Sigmoid colon (tissue), 7 donors: ENCODE data around the gene ZBTB7B. TPM values are rescaled to one million over a fixed set of nuclear protein-coding genes. Genes with fewer than 3 reads are reported as not detected.

Experiments
- DNase-seq: peaks from one replicate; pipeline ENCODE4 v3.0.0-alpha.2; 2019
- H3K27ac ChIP-seq, 4 donors: fragments of 200-600 bp; sonication (generic); one replicate each; pipeline ENCODE4 v1.5.1; 2016 to 2019; ENCODE audit warnings: mild to moderate bottlenecking in 1 of 4
- H3K27me3 ChIP-seq, 3 donors: fragments of 200-600 bp; sonication (generic); one replicate each; pipeline ENCODE4 v1.5.1; 2019; ENCODE audit warnings: mild to moderate bottlenecking in 1 of 3
- H3K36me3 ChIP-seq, 4 donors: fragments of 200-600 bp; sonication (generic); one replicate each; pipeline ENCODE4 v1.5.1; 2016 to 2019
- H3K4me1 ChIP-seq, 4 donors: fragments of 200-600 bp; sonication (generic); one replicate each; pipeline ENCODE4 v1.5.1; 2017 to 2019
- H3K4me3 ChIP-seq, 4 donors: fragments of 200-600 bp; sonication (generic); one replicate each; pipeline ENCODE4 v1.5.1; 2017 to 2019; ENCODE audit warnings: mild to moderate bottlenecking in 2 of 4, moderate library complexity in 1 of 4
- H3K9me3 ChIP-seq, 4 donors: fragments of 200-600 bp in 3 of 4; sonication (generic) in 3 of 4; one replicate each; pipeline versions ENCODE4 v1.5.1 to v1.6.1; 2013 to 2019
- EP300 ChIP-seq, 4 donors: sonication (generic); formaldehyde crosslinking; IDR thresholded peaks; one replicate each; pipeline ENCODE4 v1.6.1; 2017; ENCODE audit warnings: antibody characterized with exemption in 4 of 4
- POLR2A ChIP-seq, 2 donors: fragments of 450-650 bp; IDR thresholded peaks; one replicate each; pipeline ENCODE4 v1.6.1; 2016; ENCODE audit warnings: antibody characterized with exemption in 2 of 2, mild to moderate bottlenecking in 2 of 2, moderate library complexity in 2 of 2
- POLR2AphosphoS5 ChIP-seq, 4 donors: sonication (generic); formaldehyde crosslinking; IDR thresholded peaks; one replicate each; pipeline ENCODE4 v1.6.1; 2017; ENCODE audit warnings: antibody characterized with exemption in 4 of 4
- WGBS, 2 donors: extraction: QIAGEN DNeasy Blood & Tissue Kit; methylation state at CpG; one replicate each; pipeline ENCODE4 v1.1.7; 2013; 5-methylcytosine and 5-hydroxymethylcytosine counted together
- intact Hi-C: fragments of 100-400 bp; cut with DNase I; formaldehyde crosslinking; loops from one replicate; pipeline ENCODE4 v1.15.1; 2023
- polyA plus RNA-seq, 3 donors: library from polyadenylated mRNA; stranded (reverse); fragments of 200-250 nt; gene quantifications; one replicate each; pipeline ENCODE4 v1.2.3, GENCODE V29; 2013
- total RNA-seq, 4 donors: library from RNA; depleted of rRNA; stranded (reverse); fragments of >200 nt; gene quantifications; one replicate each; pipeline ENCODE4 v1.1.0, GENCODE V29; 2016
- TF ChIP-seq, protein P1 (sequence below), 4 experiments: fragments of 450-650 bp in 3 of 4; fragments of 200-600 bp in 1 of 4; IDR thresholded peaks; one replicate each; pipeline ENCODE4 v1.5.1; 2016 to 2019; ENCODE audit warnings: antibody characterized with exemption in 4 of 4, mild to moderate bottlenecking in 3 of 4, moderate library complexity in 2 of 4
- donor health status: healthy with polysubstance abuse.
- donor health status: Bipolar disorder and iron deficiency.
- donor health status: healthy.

The ZBTB7B gene
- total and polyA plus RNA-seq, 7 donors, result 24.4 to 342 (median 35.3) TPM

DNA sequence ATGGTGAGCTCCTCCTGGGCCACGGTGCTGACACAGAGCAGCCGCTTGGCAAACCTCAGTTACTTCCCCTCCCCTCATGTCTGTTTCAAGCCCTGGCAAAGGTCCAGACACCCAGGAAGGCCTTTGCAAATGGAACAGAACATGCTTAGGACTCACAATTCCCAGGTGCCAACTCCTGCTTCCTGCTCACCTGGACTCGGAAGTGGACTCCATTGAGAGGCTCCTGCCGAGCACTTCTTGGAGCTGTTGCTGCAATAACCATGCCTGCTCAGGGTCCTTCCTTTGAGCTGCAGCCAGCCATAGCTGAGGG is 20.3 kb downstream of the ZBTB7B start:
- H3K4me1 ChIP-seq, result peaks cover 0 to 7% (median 6%) of the 10 kb centered on the region in 4 donors
- no peaks in the 10 kb centered on the region for H3K9me3 ChIP-seq
- WGBS, 2 donors, result 21 to 67% methylated on average over 4 of the region's 4 CpGs
- no peak for DNase-seq
- intact Hi-C loops, result no loop called here
- H3K27ac ChIP-seq, result no peak overlapping the region
- no peaks in the 10 kb centered on the region for H3K27me3 ChIP-seq
- H3K36me3 ChIP-seq, result no peaks in the 10 kb centered on the region
- no peak overlapping the region for H3K4me3 ChIP-seq
- TF ChIP-seq POLR2AphosphoS5 (IDR thresholded peaks at IDR 0.05) (no peak), EP300 (IDR thresholded peaks at IDR 0.05) (no peak), POLR2A (IDR thresholded peaks at IDR 0.05) (no peak)
- TF ChIP-seq, protein P1, sequence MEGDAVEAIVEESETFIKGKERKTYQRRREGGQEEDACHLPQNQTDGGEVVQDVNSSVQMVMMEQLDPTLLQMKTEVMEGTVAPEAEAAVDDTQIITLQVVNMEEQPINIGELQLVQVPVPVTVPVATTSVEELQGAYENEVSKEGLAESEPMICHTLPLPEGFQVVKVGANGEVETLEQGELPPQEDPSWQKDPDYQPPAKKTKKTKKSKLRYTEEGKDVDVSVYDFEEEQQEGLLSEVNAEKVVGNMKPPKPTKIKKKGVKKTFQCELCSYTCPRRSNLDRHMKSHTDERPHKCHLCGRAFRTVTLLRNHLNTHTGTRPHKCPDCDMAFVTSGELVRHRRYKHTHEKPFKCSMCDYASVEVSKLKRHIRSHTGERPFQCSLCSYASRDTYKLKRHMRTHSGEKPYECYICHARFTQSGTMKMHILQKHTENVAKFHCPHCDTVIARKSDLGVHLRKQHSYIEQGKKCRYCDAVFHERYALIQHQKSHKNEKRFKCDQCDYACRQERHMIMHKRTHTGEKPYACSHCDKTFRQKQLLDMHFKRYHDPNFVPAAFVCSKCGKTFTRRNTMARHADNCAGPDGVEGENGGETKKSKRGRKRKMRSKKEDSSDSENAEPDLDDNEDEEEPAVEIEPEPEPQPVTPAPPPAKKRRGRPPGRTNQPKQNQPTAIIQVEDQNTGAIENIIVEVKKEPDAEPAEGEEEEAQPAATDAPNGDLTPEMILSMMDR (IDR thresholded peaks at IDR 0.05), result no peak

DNA sequence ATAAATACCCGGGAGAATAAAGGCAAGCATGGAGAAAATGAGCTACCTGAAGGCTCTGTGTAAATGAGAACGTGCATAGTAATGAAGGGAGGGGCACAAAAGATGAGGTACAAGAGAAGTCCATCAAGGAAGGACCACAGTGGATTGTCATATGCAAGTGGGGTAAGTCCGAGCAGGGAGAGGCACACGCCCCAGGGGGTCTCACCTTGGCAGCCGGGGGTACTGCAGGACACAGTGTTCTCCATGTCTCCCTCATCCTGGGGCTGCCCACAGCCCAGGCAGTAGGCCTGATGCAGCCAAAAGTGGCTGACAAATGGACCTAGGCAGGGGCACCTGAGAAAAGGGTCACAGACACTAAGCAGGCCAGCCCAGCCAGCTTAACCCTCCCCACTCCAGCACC is 21.0 kb downstream of the ZBTB7B start:
- no peak for DNase-seq
- WGBS, 2 donors, result 88 to 93% methylated on average over 5 of the region's 5 CpGs
- H3K4me3 ChIP-seq, result no peak overlapping the region
- H3K9me3 ChIP-seq, result no peaks in the 10 kb centered on the region
- no peaks in the 10 kb centered on the region for H3K27me3 ChIP-seq
- H3K4me1 ChIP-seq, result no peaks in the 10 kb centered on the region
- intact Hi-C loops, result no loop called here
- no peak overlapping the region for H3K27ac ChIP-seq
- no peaks in the 10 kb centered on the region for H3K36me3 ChIP-seq
- TF ChIP-seq POLR2AphosphoS5 (IDR thresholded peaks at IDR 0.05) (no peak), EP300 (IDR thresholded peaks at IDR 0.05) (no peak), POLR2A (IDR thresholded peaks at IDR 0.05) (no peak)
- TF ChIP-seq, protein P1 (IDR thresholded peaks at IDR 0.05), result no peak

DNA sequence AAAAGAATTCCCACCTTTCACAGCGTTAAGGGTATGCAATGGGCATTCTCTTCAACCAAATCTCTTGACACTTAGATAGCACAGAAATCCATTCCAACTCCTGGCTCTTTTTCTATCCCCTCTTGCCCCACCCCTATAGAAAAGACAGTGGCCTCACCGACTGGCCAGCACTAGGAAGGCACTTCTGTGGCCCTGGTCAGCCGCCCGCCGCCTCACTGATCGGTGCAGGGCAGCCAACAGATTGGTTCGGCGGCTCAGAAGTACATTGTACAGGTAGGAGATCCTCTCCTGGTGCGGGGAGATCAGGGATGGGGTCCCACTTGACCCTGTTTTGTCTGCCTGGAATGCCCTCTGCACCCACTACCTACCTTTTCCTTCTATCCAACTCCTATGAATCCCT is 21.7 kb downstream of the ZBTB7B start:
- no peak overlapping the region for H3K4me3 ChIP-seq
- H3K4me1 ChIP-seq, result no peaks in the 10 kb centered on the region
- H3K36me3 ChIP-seq, result no peaks in the 10 kb centered on the region
- no peak for DNase-seq
- H3K9me3 ChIP-seq, result no peaks in the 10 kb centered on the region
- TF ChIP-seq, protein P1 (IDR thresholded peaks at IDR 0.05), result no peak
- no peak for TF ChIP-seq EP300 (IDR thresholded peaks at IDR 0.05)
- TF ChIP-seq POLR2AphosphoS5 (IDR thresholded peaks at IDR 0.05), result no peak
- TF ChIP-seq POLR2A (IDR thresholded peaks at IDR 0.05), result no peak
- intact Hi-C loops, result no loop called here
- no peak overlapping the region for H3K27ac ChIP-seq
- 88 to 95% methylated on average over 9 of the region's 9 CpGs for WGBS, 2 donors
- H3K27me3 ChIP-seq, result no peaks in the 10 kb centered on the region

DNA sequence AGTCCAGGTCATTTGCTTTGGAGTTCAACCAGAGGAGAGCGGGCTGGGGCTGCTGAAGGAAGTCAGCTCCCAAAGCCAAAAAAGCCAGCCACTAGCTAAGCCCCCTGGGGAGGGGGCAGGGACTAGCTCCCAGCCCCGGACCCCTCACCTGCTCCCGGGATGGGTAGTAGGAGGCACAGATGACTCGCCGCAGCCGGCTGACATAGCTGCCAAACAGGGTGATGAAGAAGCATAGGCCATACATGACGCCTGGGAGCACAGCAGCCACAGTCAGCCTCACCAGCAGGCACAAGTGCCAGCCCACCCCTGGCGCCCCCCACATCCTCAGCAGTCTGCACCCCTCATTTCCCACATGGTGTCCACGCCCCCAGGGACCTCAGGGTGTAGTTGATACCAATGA is 23.6 kb downstream of the ZBTB7B start:
- no peak overlapping the region for H3K27ac ChIP-seq
- intact Hi-C loops, result no loop called here
- no peaks in the 10 kb centered on the region for H3K9me3 ChIP-seq
- DNase-seq, result no peak
- no peaks in the 10 kb centered on the region for H3K4me1 ChIP-seq
- no peak overlapping the region for H3K4me3 ChIP-seq
- H3K36me3 ChIP-seq, result no peaks in the 10 kb centered on the region
- TF ChIP-seq, protein P1 (IDR thresholded peaks at IDR 0.05), result no peak
- TF ChIP-seq EP300 (IDR thresholded peaks at IDR 0.05) (no peak), POLR2AphosphoS5 (IDR thresholded peaks at IDR 0.05) (no peak), POLR2A (IDR thresholded peaks at IDR 0.05) (no peak)
- H3K27me3 ChIP-seq, result no peaks in the 10 kb centered on the region
- 84 to 85% methylated on average over 9 of the region's 9 CpGs for WGBS, 2 donors

DNA sequence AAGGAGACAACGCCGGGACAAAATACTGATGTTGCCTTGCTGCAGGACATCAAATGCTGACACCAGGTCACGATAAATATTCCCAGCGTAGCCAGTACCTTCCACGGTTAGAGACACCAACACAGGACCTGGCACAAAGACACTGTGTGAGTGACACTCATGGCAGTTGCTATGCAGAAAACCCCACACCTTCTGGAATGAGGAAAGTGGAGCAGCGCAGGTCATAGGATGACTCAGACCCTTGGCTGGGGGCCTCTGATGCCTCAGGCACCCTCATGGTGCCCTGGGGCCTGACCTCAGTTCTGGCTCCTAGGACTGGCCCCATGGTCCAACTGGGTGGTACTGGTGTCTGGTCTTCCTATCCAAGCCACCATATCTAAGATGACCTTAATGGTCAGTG is 24.0 kb downstream of the ZBTB7B start:
- intact Hi-C loops, result no loop called here
- 91 to 93% methylated on average over 6 of the region's 6 CpGs for WGBS, 2 donors

More for the DNA sequence above, 24.0 kb downstream of the ZBTB7B start:
- Histone ChIP-seq H3K4me1 (no peaks in the 10 kb centered on the region), H3K4me3 (no peak overlapping the region), H3K36me3 (no peaks in the 10 kb centered on the region), H3K27ac (no peak overlapping the region), H3K27me3 (no peaks in the 10 kb centered on the region), H3K9me3 (no peaks in the 10 kb centered on the region)
- TF ChIP-seq, protein P1 (IDR thresholded peaks at IDR 0.05), result no peak
- DNase-seq, result no peak
